ENCODE data around the gene PDE3B.
"Not testable (repeated sequence)": the region's sequence is repeated elsewhere in the genome, so short reads cannot be mapped to it uniquely, and the experiment has no call there.

PDE3B gene

DNA sequence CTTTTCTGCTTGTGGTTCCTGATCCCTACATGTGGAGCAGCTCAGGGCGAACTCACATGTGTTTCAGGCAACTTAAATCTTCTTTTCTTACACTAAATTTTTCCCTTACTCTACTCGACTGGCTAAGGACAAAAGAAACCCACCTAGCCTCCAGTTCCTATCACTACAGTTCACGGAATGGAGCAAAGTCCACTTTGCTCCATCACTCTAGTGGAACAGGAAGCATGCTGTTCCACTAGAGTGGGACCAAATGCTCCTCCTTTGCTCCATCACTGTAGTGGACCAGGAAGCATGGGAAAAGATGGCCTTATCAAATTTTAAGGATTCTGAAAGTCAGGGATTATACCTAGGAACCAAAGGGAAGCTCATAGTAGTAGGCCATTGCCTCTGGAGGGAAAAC, 36.1 kb downstream of the PDE3B start:
- no peak for ATAC-seq
- TF ChIP-seq TOX (CRISPR knock-in tag; IDR thresholded peaks at IDR 0.05; ENCODE audit: borderline replicate concordance) = no peak
- TF ChIP-seq OSR1 (CRISPR knock-in tag; IDR thresholded peaks at IDR 0.05) = no peak
- TF ChIP-seq PPARA (CRISPR knock-in tag; IDR thresholded peaks at IDR 0.05; ENCODE audit: borderline replicate concordance) = no peak
- TF ChIP-seq, protein P1, sequence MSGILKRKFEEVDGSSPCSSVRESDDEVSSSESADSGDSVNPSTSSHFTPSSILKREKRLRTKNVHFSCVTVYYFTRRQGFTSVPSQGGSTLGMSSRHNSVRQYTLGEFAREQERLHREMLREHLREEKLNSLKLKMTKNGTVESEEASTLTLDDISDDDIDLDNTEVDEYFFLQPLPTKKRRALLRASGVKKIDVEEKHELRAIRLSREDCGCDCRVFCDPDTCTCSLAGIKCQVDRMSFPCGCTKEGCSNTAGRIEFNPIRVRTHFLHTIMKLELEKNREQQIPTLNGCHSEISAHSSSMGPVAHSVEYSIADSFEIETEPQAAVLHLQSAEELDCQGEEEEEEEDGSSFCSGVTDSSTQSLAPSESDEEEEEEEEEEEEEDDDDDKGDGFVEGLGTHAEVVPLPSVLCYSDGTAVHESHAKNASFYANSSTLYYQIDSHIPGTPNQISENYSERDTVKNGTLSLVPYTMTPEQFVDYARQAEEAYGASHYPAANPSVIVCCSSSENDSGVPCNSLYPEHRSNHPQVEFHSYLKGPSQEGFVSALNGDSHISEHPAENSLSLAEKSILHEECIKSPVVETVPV (CRISPR knock-in tag; IDR thresholded peaks at IDR 0.05) = no peak
- TF ChIP-seq ISL1 (CRISPR knock-in tag; IDR thresholded peaks at IDR 0.05) = no peak
- no peak for TF ChIP-seq SNAI2 (CRISPR knock-in tag; IDR thresholded peaks at IDR 0.05)
- no peak for TF ChIP-seq CSDC2 (CRISPR knock-in tag; IDR thresholded peaks at IDR 0.05)
- TF ChIP-seq TCF4 (CRISPR knock-in tag; IDR thresholded peaks at IDR 0.05; ENCODE audit: borderline replicate concordance) = no peak
- TF ChIP-seq ZNF70 (CRISPR knock-in tag; IDR thresholded peaks at IDR 0.05) = no peak
- TF ChIP-seq ZC3H10 (CRISPR knock-in tag; IDR thresholded peaks at IDR 0.05) = no peak
- TF ChIP-seq RARB (CRISPR knock-in tag; IDR thresholded peaks at IDR 0.05) = no peak
- TF ChIP-seq ZFP30 (CRISPR knock-in tag; IDR thresholded peaks at IDR 0.05) = no peak
- TF ChIP-seq, protein P2, sequence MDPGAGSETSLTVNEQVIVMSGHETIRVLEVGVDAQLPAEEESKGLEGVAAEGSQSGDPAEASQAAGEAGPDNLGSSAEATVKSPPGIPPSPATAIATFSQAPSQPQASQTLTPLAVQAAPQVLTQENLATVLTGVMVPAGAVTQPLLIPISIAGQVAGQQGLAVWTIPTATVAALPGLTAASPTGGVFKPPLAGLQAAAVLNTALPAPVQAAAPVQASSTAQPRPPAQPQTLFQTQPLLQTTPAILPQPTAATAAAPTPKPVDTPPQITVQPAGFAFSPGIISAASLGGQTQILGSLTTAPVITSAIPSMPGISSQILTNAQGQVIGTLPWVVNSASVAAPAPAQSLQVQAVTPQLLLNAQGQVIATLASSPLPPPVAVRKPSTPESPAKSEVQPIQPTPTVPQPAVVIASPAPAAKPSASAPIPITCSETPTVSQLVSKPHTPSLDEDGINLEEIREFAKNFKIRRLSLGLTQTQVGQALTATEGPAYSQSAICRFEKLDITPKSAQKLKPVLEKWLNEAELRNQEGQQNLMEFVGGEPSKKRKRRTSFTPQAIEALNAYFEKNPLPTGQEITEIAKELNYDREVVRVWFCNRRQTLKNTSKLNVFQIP (CRISPR knock-in tag; IDR thresholded peaks at IDR 0.05; ENCODE audit: borderline replicate concordance, low read depth) = no peak
- TF ChIP-seq, protein P3, sequence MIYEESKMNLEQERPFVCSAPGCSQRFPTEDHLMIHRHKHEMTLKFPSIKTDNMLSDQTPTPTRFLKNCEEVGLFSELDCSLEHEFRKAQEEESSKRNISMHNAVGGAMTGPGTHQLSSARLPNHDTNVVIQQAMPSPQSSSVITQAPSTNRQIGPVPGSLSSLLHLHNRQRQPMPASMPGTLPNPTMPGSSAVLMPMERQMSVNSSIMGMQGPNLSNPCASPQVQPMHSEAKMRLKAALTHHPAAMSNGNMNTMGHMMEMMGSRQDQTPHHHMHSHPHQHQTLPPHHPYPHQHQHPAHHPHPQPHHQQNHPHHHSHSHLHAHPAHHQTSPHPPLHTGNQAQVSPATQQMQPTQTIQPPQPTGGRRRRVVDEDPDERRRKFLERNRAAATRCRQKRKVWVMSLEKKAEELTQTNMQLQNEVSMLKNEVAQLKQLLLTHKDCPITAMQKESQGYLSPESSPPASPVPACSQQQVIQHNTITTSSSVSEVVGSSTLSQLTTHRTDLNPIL (CRISPR knock-in tag; IDR thresholded peaks at IDR 0.05; ENCODE audit: low read depth) = no peak
- TF ChIP-seq ZFP3 (CRISPR knock-in tag; IDR thresholded peaks at IDR 0.05) = no peak
- no peak for TF ChIP-seq ARNTL (CRISPR knock-in tag; IDR thresholded peaks at IDR 0.05; ENCODE audit: borderline replicate concordance, low read depth)
- TF ChIP-seq, protein P4, sequence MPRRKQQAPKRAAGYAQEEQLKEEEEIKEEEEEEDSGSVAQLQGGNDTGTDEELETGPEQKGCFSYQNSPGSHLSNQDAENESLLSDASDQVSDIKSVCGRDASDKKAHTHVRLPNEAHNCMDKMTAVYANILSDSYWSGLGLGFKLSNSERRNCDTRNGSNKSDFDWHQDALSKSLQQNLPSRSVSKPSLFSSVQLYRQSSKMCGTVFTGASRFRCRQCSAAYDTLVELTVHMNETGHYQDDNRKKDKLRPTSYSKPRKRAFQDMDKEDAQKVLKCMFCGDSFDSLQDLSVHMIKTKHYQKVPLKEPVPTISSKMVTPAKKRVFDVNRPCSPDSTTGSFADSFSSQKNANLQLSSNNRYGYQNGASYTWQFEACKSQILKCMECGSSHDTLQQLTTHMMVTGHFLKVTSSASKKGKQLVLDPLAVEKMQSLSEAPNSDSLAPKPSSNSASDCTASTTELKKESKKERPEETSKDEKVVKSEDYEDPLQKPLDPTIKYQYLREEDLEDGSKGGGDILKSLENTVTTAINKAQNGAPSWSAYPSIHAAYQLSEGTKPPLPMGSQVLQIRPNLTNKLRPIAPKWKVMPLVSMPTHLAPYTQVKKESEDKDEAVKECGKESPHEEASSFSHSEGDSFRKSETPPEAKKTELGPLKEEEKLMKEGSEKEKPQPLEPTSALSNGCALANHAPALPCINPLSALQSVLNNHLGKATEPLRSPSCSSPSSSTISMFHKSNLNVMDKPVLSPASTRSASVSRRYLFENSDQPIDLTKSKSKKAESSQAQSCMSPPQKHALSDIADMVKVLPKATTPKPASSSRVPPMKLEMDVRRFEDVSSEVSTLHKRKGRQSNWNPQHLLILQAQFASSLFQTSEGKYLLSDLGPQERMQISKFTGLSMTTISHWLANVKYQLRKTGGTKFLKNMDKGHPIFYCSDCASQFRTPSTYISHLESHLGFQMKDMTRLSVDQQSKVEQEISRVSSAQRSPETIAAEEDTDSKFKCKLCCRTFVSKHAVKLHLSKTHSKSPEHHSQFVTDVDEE (CRISPR knock-in tag; IDR thresholded peaks at IDR 0.05) = no peak

DNA sequence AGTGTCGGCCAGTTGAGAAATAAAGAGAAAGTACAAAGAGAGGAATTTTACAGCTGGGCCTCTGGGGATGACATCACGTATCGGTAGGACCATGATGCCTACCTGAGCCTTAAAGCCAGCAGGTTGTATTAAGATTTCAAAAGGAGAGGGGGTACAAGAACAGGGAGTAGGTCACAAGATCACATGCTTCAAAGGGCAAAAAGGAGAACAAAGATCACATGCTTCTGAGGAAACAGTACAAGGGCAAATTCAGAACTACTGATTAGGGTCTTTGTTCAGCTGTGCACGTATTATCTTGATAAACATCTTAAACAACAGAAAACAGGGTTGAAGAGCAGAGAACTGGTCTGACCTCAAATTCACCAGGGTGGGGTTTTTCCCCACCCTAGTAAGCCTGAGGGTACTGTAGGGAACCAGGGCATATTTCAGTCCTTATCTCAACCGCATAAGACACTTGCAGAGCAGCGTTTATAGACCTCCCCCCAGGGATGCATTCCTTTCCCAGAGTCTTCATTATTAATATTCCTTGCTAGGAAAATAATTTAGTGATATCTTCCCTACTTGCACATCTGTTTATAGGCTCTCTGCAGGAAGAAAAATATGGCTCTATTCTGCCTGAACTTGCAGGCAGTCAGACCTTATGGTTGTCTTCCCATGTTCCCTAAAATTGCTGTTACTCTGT, 40.8 kb downstream of the PDE3B start:
- not testable (repeated sequence) for ATAC-seq

DNA sequence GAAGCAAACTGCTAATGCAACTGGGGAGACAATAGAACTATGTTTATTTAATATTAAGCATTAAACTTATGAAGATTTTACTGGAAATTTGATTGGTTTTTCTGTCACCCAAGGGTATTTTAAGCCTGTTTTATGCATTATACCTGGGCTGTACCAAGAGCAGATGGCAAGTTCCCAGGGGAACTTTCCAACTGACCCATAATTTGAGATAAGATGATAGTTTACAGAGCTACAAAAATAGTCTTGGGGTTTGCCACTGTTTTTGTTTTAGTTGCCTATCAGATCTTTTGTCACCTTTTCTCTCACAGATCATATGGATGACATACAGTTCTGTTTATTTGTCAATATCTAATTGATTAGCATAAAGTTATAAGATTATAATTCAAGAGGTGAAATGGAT, 43.9 kb downstream of the PDE3B start:
- ATAC-seq = no peak
- no peak for TF ChIP-seq RARB (CRISPR knock-in tag; IDR thresholded peaks at IDR 0.05)
- TF ChIP-seq TOX (CRISPR knock-in tag; IDR thresholded peaks at IDR 0.05; ENCODE audit: borderline replicate concordance) = no peak
- no peak for TF ChIP-seq GLIS3 (CRISPR knock-in tag; IDR thresholded peaks at IDR 0.05)
- no peak for TF ChIP-seq ZFP30 (CRISPR knock-in tag; IDR thresholded peaks at IDR 0.05)
- TF ChIP-seq, protein P4 (CRISPR knock-in tag; IDR thresholded peaks at IDR 0.05) = no peak
- no peak for TF ChIP-seq ZNF8 (CRISPR knock-in tag; IDR thresholded peaks at IDR 0.05)
- TF ChIP-seq, protein P2 (CRISPR knock-in tag; IDR thresholded peaks at IDR 0.05; ENCODE audit: borderline replicate concordance, low read depth) = no peak
- TF ChIP-seq CSDC2 (CRISPR knock-in tag; IDR thresholded peaks at IDR 0.05) = no peak
- TF ChIP-seq ZNF70 (CRISPR knock-in tag; IDR thresholded peaks at IDR 0.05) = no peak
- TF ChIP-seq, protein P3 (CRISPR knock-in tag; IDR thresholded peaks at IDR 0.05; ENCODE audit: low read depth) = no peak
- TF ChIP-seq TCF4 (CRISPR knock-in tag; IDR thresholded peaks at IDR 0.05; ENCODE audit: borderline replicate concordance) = no peak
- no peak for TF ChIP-seq ARNTL (CRISPR knock-in tag; IDR thresholded peaks at IDR 0.05; ENCODE audit: borderline replicate concordance, low read depth)
- no peak for TF ChIP-seq BACH2 (CRISPR knock-in tag; IDR thresholded peaks at IDR 0.05; ENCODE audit: borderline replicate concordance)
- no peak for TF ChIP-seq ESRRG (CRISPR knock-in tag; IDR thresholded peaks at IDR 0.05)
- TF ChIP-seq ZC3H10 (CRISPR knock-in tag; IDR thresholded peaks at IDR 0.05) = no peak
- TF ChIP-seq SNAI2 (CRISPR knock-in tag; IDR thresholded peaks at IDR 0.05) = no peak

Measured in SK-N-SH treated with all-trans-retinoic acid at 6 μM for 48 hours (cell line).